Parathyroid adenoma (tissue), 2 donors: ENCODE data around the gene HS6ST3.

Source experiments
- H2AFZ ChIP-seq: fragments of 300-600 bp; sonication (generic); one replicate; pipeline ENCODE4 v1.7.0; 2017; ENCODE audit warnings: antibody characterized with exemption, mild to moderate bottlenecking
- H3K27ac ChIP-seq: fragments of 300-600 bp; sonication (generic); one replicate; pipeline ENCODE4 v1.7.0; 2017
- H3K27me3 ChIP-seq: fragments of 300-600 bp; sonication (generic); one replicate; pipeline ENCODE4 v1.7.0; 2017; ENCODE audit warnings: low read length; ENCODE audit not compliant: control insufficient read depth, insufficient read depth
- H3K36me3 ChIP-seq: fragments of 300-600 bp; sonication (generic); one replicate; pipeline ENCODE4 v1.7.0; 2017; ENCODE audit warnings: low read length; ENCODE audit not compliant: control insufficient read depth, insufficient read depth
- H3K4me1 ChIP-seq: fragments of 300-600 bp; sonication (generic); one replicate; pipeline ENCODE4 v1.7.0; 2017; ENCODE audit warnings: control low read depth
- H3K4me2 ChIP-seq: fragments of 300-600 bp; sonication (generic); one replicate; pipeline ENCODE4 v1.7.0; 2017; ENCODE audit warnings: low read length
- H3K4me3 ChIP-seq: fragments of 300-600 bp; sonication (generic); one replicate; pipeline ENCODE4 v1.7.0; 2017; ENCODE audit warnings: low read depth, low read length
- H3K79me2 ChIP-seq: fragments of 300-600 bp; sonication (generic); one replicate; pipeline ENCODE4 v1.7.0; 2017; ENCODE audit warnings: control low read depth
- H3K9ac ChIP-seq: fragments of 300-600 bp; sonication (generic); one replicate; pipeline ENCODE4 v1.7.0; 2017; ENCODE audit warnings: mild to moderate bottlenecking
- H3K9me3 ChIP-seq: fragments of 300-600 bp; sonication (generic); one replicate; pipeline ENCODE4 v1.7.0; 2017; ENCODE audit warnings: low read length; ENCODE audit not compliant: control insufficient read depth
- CTCF ChIP-seq: fragments of 300-600 bp; sonication (generic); IDR thresholded peaks from one replicate; pipeline ENCODE4 v1.7.0; 2017; ENCODE audit warnings: antibody characterized with exemption, mild to moderate bottlenecking
- donor health status: primary hyperparathyroidism.

Gene HS6ST3

GRCh38 chr13:96837809-96838208 lies 747.9 kb downstream of the HS6ST3 start:
- Histone ChIP-seq H3K79me2 (no peaks in the 10 kb centered on the region), H3K9ac (no peak overlapping the region), H3K27me3 (no peaks in the 10 kb centered on the region), H3K4me2 (no peak overlapping the region), H2AFZ (no peak overlapping the region), H3K27ac (no peak overlapping the region), H3K9me3 (no peaks in the 10 kb centered on the region), H3K4me3 (no peak overlapping the region), H3K4me1 (no peaks in the 10 kb centered on the region), H3K36me3 (no peaks in the 10 kb centered on the region)
- no peak for TF ChIP-seq CTCF

GRCh38 chr13:96844195-96844594 lies 754.3 kb downstream of the HS6ST3 start:
- no peak overlapping the region for H3K4me3 ChIP-seq
- no peaks in the 10 kb centered on the region for H3K27me3 ChIP-seq
- H3K4me2 ChIP-seq: no peak overlapping the region
- H2AFZ ChIP-seq: no peak overlapping the region
- H3K36me3 ChIP-seq: no peaks in the 10 kb centered on the region
- TF ChIP-seq CTCF: no peak
- no peaks in the 10 kb centered on the region for H3K4me1 ChIP-seq
- H3K9ac ChIP-seq: no peak overlapping the region
- no peaks in the 10 kb centered on the region for H3K79me2 ChIP-seq
- H3K27ac ChIP-seq: no peak overlapping the region
- no peaks in the 10 kb centered on the region for H3K9me3 ChIP-seq

GRCh38 chr13:96844616-96845015 lies 754.7 kb downstream of the HS6ST3 start:
- Histone ChIP-seq H3K4me1 (no peaks in the 10 kb centered on the region), H3K4me3 (no peak overlapping the region), H3K9ac (no peak overlapping the region), H3K27me3 (no peaks in the 10 kb centered on the region), H3K9me3 (no peaks in the 10 kb centered on the region), H3K36me3 (no peaks in the 10 kb centered on the region), H3K27ac (no peak overlapping the region), H3K4me2 (no peak overlapping the region), H2AFZ (no peak overlapping the region), H3K79me2 (no peaks in the 10 kb centered on the region)
- TF ChIP-seq CTCF: no peak

GRCh38 chr13:96848286-96848685 lies 758.4 kb downstream of the HS6ST3 start:
- no peaks in the 10 kb centered on the region for H3K27me3 ChIP-seq
- no peak for TF ChIP-seq CTCF
- no peak overlapping the region for H3K27ac ChIP-seq
- no peak overlapping the region for H3K4me2 ChIP-seq
- H3K9me3 ChIP-seq: no peaks in the 10 kb centered on the region
- H3K36me3 ChIP-seq: no peaks in the 10 kb centered on the region
- H2AFZ ChIP-seq: no peak overlapping the region
- no peaks in the 10 kb centered on the region for H3K4me1 ChIP-seq
- no peaks in the 10 kb centered on the region for H3K79me2 ChIP-seq
- H3K4me3 ChIP-seq: no peak overlapping the region
- no peak overlapping the region for H3K9ac ChIP-seq

- H3K36me3 ChIP-seq: no peaks in the 10 kb centered on the region
- no peak overlapping the region for H3K27ac ChIP-seq
- H3K9me3 ChIP-seq: no peaks in the 10 kb centered on the region
- no peaks in the 10 kb centered on the region for H3K27me3 ChIP-seq
- H2AFZ ChIP-seq: no peak overlapping the region
- no peaks in the 10 kb centered on the region for H3K4me1 ChIP-seq
- no peak overlapping the region for H3K4me2 ChIP-seq
- no peak overlapping the region for H3K4me3 ChIP-seq
- H3K79me2 ChIP-seq: no peaks in the 10 kb centered on the region
- TF ChIP-seq CTCF: no peak
- H3K9ac ChIP-seq: no peak overlapping the region
These were observed 759.2 kb downstream of the HS6ST3 start for GRCh38 chr13:96849091-96849490.
